ENCODE measurements around the gene FRYL.
"Not testable (repeated sequence)": the region's sequence is repeated elsewhere in the genome, so short reads cannot be mapped to it uniquely, and the experiment has no call there.

The FRYL gene

DNA sequence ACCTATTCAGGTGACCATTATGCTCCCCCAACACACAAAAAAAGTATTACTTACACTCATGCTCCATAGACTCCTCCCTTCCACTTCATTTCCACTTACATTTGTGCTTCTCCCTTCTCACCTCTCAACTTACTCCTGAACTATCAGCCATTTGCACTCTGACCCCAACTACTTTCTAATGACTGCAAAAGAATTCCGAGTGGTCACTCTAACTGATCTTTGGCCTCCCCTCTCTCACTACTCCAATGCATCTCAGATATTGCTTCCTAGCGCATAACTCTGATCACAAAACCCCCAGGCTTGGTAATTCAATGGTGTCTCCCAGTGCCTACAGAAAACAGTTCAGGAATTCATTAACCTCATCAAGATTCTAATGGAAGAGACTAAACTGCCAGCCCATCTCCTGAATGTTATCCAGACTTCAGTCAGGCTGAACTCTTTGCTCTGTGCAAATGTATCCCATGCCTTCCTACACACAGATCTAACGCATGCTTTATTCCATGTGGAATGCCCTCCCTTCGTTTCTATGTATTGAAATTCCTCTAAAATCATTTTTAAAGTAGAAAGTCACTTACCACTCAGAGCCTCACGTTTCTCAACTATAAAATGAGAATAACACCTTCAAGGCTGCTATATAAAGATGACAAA lies 61.1 kb downstream of the FRYL start:
- TF ChIP-seq, protein P1, sequence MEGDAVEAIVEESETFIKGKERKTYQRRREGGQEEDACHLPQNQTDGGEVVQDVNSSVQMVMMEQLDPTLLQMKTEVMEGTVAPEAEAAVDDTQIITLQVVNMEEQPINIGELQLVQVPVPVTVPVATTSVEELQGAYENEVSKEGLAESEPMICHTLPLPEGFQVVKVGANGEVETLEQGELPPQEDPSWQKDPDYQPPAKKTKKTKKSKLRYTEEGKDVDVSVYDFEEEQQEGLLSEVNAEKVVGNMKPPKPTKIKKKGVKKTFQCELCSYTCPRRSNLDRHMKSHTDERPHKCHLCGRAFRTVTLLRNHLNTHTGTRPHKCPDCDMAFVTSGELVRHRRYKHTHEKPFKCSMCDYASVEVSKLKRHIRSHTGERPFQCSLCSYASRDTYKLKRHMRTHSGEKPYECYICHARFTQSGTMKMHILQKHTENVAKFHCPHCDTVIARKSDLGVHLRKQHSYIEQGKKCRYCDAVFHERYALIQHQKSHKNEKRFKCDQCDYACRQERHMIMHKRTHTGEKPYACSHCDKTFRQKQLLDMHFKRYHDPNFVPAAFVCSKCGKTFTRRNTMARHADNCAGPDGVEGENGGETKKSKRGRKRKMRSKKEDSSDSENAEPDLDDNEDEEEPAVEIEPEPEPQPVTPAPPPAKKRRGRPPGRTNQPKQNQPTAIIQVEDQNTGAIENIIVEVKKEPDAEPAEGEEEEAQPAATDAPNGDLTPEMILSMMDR (IDR thresholded peaks at IDR 0.05; ENCODE audit: low read depth, low read length, missing control alignments), result no peak
- DNase-seq (ENCODE audit: low read depth), result no peak
- no peak overlapping the region for H3K4me3 ChIP-seq (ENCODE audit: low read depth, low read length)
- in situ Hi-C loops (cut with HindIII; ENCODE audit: low sequenced_read_pairs), result no loop called here

DNA sequence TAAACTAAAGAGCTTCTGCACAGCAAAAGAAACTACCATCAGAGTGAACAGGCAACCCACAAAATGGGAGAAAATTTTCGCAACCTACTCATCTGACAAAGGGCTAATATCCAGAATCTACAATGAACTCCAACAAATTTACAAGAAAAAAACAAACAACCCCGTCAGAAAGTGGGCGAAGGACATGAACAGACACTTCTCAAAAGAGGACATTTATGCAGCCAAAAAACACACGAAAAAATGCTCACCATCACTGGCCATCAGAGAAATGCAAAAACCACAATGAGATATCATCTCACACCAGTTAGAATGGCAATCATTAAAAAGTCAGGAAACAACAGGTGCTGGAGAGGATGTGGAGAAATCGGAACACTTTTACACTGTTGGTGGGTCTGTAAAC lies 63.8 kb downstream of the FRYL start:
- in situ Hi-C loops (cut with HindIII; ENCODE audit: low sequenced_read_pairs); DNase-seq (ENCODE audit: low read depth): not testable (repeated sequence)

DNA sequence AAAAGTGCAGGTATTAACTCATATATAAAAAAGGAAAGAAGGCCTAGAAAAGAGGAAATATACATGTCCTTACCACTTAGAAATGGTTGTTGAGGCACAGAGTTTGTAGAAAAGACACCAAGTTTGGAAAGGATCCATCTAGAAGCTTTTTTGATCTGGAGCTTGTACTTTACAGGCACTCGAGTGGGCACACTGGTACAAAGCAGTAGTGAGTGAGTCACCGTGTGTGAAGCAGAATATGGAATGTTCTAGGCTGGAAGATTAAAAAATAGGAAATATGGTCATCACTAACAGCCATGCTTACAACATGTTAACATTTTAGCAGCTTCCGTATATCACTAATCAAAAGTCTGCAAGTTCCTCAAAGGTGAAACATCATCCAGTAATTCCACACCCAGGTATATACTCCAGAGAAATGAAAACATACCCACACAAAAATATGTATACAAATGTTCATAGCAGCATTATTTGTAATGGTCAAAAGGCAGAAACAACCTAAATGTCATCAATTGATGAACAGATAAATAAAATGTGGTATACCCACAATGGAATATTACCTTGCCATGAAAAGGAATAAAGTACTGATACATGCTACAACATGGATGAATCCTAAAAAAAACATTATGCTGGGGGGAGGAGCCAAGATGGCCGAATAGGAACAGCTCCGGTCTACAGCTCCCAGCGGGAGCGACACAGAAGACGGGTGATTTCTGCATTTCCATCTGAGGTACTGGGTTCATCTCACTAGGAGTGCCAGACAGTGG lies 69.5 kb downstream of the FRYL start:
- DNase-seq (ENCODE audit: low read depth), result no peak
- in situ Hi-C loops (cut with HindIII; ENCODE audit: low sequenced_read_pairs), result no loop called here
- H3K4me3 ChIP-seq (ENCODE audit: low read depth, low read length), result no peak overlapping the region
- TF ChIP-seq, protein P1 (IDR thresholded peaks at IDR 0.05; ENCODE audit: low read depth, low read length, missing control alignments), result no peak

More for the DNA sequence above, 63.8 kb downstream of the FRYL start:
- not testable (repeated sequence) for H3K4me3 ChIP-seq (ENCODE audit: low read depth, low read length)

DNA sequence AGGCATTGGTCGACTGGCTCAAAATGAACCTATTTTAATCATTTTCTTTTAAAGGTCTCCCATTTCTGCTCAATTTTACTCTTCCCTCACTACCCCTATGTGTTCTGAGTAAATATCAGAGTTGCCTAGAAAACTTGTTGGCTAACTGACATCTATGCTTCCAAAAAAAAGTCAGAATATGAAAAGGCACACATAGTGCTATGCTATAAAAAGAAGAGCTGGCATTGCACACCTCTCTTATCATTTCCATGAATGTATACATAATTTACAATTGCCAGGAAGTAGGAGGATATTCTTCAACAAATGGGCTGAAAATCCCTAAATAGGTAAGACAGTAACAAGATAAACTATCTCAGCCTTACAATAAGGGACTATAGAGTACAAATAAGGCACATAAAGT lies 70.2 kb downstream of the FRYL start:
- in situ Hi-C loops (cut with HindIII; ENCODE audit: low sequenced_read_pairs), result no loop called here
- TF ChIP-seq, protein P1 (IDR thresholded peaks at IDR 0.05; ENCODE audit: low read depth, low read length, missing control alignments), result no peak
- no peak overlapping the region for H3K4me3 ChIP-seq (ENCODE audit: low read depth, low read length)
- DNase-seq (ENCODE audit: low read depth), result no peak

DNA sequence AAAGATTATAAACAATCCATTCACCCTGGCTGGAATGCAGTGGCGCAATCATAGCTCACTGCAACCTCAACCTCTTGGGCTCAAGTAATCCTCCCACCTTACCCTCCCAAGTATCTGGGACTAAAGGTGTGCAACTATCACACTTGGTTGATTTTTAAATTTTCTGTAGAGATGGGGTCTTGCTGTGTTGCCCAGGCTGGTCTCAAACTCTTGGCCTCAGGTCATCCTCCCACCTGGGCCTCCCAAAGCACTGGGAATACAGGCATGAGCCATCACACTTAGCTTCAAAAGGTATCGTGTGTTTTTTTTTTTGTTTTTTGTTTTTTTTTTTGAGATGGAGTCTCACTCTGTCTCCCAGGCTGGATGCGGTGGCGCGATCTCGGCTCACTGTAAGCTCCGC lies 71.5 kb downstream of the FRYL start:
- H3K4me3 ChIP-seq (ENCODE audit: low read depth, low read length), result no peak overlapping the region
- in situ Hi-C loops (cut with HindIII; ENCODE audit: low sequenced_read_pairs), result no loop called here
- TF ChIP-seq, protein P1 (IDR thresholded peaks at IDR 0.05; ENCODE audit: low read depth, low read length, missing control alignments), result no peak
- no peak for DNase-seq (ENCODE audit: low read depth)

DNA sequence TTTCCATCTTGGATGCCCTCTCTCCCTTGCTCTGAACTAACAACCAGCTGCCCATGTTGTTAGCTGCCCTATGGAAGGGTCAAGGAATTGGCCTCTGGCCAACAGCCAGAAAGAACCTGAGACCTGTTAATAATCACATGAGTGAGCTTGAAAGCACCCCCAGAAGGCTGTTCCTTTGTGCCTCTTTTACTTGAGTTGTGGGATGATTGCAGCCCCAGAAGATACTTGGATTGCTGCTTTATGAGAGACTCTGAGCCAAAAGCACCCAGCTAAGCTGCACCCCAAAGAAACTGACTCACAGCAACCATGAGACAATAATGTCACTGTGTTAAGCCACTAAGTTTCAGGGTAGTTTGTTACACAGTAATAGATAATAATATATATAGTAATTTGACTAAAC lies 73.3 kb downstream of the FRYL start:
- DNase-seq (ENCODE audit: low read depth), result no peak
- H3K4me3 ChIP-seq (ENCODE audit: low read depth, low read length), result no peak overlapping the region
- TF ChIP-seq, protein P1 (IDR thresholded peaks at IDR 0.05; ENCODE audit: low read depth, low read length, missing control alignments), result no peak
- in situ Hi-C loops (cut with HindIII; ENCODE audit: low sequenced_read_pairs), result no loop called here

DNA sequence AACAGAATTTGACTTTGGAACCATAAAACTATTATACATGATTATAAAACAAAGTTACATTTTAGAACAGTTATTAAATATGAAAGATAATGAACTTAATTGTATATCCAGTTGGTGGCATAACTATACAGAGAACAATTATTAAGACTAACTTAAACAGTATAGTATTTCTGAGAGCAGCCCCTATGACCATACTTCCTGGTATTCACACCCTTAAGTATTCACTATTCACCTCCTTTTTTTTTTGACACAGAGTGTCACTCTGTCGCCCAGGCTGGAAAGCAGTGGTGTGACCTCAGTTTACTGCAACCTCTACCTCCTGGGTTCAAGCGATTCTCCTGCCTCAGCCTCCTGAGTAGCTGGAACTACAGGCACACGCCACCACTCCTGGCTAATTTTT lies 74.5 kb downstream of the FRYL start:
- no peak overlapping the region for H3K4me3 ChIP-seq (ENCODE audit: low read depth, low read length)
- in situ Hi-C loops (cut with HindIII; ENCODE audit: low sequenced_read_pairs), result no loop called here
- TF ChIP-seq, protein P1 (IDR thresholded peaks at IDR 0.05; ENCODE audit: low read depth, low read length, missing control alignments), result no peak
- no peak for DNase-seq (ENCODE audit: low read depth)

Measured in astrocyte of the cerebellum (primary cell).